ENCODE results near the gene PAK2. TPM values are rescaled to one million over a fixed set of nuclear protein-coding genes. Genes with fewer than 3 reads are reported as not detected.

PAK2 gene
- total RNA-seq, 1 experiment from 2014 or later, result 69.6 TPM

DNA sequence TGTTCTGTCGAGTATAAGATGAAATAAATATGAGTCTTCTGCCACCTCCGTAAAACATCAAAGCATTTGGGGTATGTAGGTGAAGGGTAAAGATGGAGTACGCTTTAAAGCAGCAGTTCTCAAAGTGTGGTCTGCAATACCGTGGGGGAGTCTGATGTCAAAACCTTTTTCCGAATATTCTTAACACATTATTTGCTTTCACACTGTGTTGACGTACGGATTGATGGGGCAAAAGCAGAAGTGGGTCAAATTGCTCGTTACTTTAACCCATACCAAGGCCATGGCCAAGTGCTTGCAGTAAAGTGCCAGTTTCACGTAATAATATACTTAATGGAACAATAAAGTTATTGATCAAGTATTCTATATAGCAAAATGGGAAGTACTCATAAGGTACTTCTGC, 36.3 kb downstream of the PAK2 start:
- H2AFZ ChIP-seq (ENCODE audit: low read depth, low read length, poor library complexity, severe bottlenecking), result no peak overlapping the region
- DNase-seq (ENCODE audit: low read depth, low spot score) (no peak), ATAC-seq (no peak)
- no peak overlapping the region for H3K4me2 ChIP-seq (ENCODE audit: low read length)
- no peaks in the 10 kb centered on the region for H3K36me3 ChIP-seq (ENCODE audit: control insufficient read depth in 1 of 2, insufficient read depth in 2 of 2, low read length in 2 of 2)
- peaks cover 94% of the 10 kb centered on the region for H3K79me2 ChIP-seq (ENCODE audit: insufficient read depth, low read length)
- H3K27ac ChIP-seq (ENCODE audit: low read depth, low read length), result no peak overlapping the region
- no peaks in the 10 kb centered on the region for H3K27me3 ChIP-seq (ENCODE audit: insufficient read depth, low read length)
- RAD21 ChIA-PET (ENCODE audit: low non-redundant PET in 1 of 2, low total read pairs in 2 of 2, uncharacterized antibody in 2 of 2, unreplicated experiment in 2 of 2), result no interaction called here
- H4K20me1 ChIP-seq (ENCODE audit: insufficient read depth), result peaks cover 5% of the 10 kb centered on the region; the same call in 1 of the 2 replicates
- no TSS peak for BruUV-seq (replicated peaks)
- H3K9ac ChIP-seq (ENCODE audit: low read length), result no peak overlapping the region
- POLR2A ChIA-PET, result no interaction called here
- no peaks in the 10 kb centered on the region for H3K9me2 ChIP-seq (ENCODE audit: insufficient read depth)
- intact Hi-C loops (cut with micrococcal nuclease), result no loop called here
- no peaks in the 10 kb centered on the region for H3K9me3 ChIP-seq (ENCODE audit: control insufficient read depth in 1 of 2, insufficient read depth in 1 of 2, low read depth in 1 of 2, low read length in 2 of 2)
- no peak overlapping the region for H3K4me3 ChIP-seq (replicated peaks in 1 of 2; ENCODE audit: low read depth in 1 of 2, low read length in 2 of 2)
- TF ChIP-seq, protein P1, sequence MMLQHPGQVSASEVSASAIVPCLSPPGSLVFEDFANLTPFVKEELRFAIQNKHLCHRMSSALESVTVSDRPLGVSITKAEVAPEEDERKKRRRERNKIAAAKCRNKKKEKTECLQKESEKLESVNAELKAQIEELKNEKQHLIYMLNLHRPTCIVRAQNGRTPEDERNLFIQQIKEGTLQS (IDR thresholded peaks at IDR 0.05), result no peak
- TF ChIP-seq ELF1 (IDR thresholded peaks at IDR 0.05; ENCODE audit: borderline replicate concordance, low read depth) (no peak), SRF (IDR thresholded peaks at IDR 0.05; ENCODE audit: low read depth) (no peak), CBX3 (IDR thresholded peaks at IDR 0.05; ENCODE audit: low read depth) (no peak), FOSL1 (IDR thresholded peaks at IDR 0.05; ENCODE audit: low read depth) (no peak), EGR1 (IDR thresholded peaks at IDR 0.05; ENCODE audit: low read depth) (no peak), POLR2AphosphoS5 (IDR thresholded peaks at IDR 0.05; ENCODE audit: low read depth, low read length) (no peak), CEBPB (IDR thresholded peaks at IDR 0.05; ENCODE audit: low read depth) (no peak)
- TF ChIP-seq, protein P2, sequence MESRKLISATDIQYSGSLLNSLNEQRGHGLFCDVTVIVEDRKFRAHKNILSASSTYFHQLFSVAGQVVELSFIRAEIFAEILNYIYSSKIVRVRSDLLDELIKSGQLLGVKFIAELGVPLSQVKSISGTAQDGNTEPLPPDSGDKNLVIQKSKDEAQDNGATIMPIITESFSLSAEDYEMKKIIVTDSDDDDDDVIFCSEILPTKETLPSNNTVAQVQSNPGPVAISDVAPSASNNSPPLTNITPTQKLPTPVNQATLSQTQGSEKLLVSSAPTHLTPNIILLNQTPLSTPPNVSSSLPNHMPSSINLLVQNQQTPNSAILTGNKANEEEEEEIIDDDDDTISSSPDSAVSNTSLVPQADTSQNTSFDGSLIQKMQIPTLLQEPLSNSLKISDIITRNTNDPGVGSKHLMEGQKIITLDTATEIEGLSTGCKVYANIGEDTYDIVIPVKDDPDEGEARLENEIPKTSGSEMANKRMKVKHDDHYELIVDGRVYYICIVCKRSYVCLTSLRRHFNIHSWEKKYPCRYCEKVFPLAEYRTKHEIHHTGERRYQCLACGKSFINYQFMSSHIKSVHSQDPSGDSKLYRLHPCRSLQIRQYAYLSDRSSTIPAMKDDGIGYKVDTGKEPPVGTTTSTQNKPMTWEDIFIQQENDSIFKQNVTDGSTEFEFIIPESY (IDR thresholded peaks at IDR 0.05; ENCODE audit: extremely low read depth, insufficient replicate concordance, low read length), result no peak
- TF ChIP-seq, protein P3, sequence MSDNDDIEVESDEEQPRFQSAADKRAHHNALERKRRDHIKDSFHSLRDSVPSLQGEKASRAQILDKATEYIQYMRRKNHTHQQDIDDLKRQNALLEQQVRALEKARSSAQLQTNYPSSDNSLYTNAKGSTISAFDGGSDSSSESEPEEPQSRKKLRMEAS (IDR thresholded peaks at IDR 0.05), result no peak
- no peaks in the 10 kb centered on the region for H3K4me1 ChIP-seq (ENCODE audit: control insufficient read depth in 1 of 2, insufficient read depth in 2 of 2, low read length in 2 of 2)
- CTCF ChIA-PET, result no interaction called here

All from HCT116 (cell line).